ENCODE measurements around the gene PSMD13. TPM values are rescaled to one million over a fixed set of nuclear protein-coding genes. Genes with fewer than 3 reads are reported as not detected.

PSMD13 gene
- total and polyA plus RNA-seq, 3 experiments from 2014 or later: 218 to 237 (median 235) TPM

DNA sequence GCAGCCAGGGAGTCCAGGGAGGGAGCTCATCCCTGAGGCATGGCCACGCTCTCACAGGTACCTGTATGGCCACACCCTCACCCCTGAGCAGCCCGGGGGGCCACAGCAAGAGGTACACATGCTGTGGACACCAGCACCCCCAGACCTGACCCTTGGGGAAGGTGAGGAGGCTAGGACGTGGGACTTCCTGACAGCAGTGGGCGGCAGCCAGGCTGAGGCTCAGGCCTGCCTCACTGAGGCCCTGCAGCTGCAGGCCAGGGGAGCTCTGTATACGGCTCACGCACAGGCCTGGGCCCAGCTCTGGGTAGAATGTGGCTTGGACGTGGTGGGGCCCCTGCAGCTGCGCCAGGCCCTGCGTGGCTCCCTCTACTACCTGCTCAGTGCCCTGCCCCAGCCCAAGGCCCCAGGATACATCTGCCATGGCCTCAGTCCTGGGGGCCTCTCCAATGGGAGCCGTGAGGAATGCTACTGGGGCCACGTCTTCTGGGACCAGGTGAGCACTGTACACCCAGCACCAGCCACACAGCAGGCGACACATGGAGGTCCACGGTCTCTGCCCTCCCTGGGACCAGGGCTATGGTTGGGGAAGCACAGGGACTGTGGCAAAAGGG lies 54.0 kb downstream of the PSMD13 start:
- Histone ChIP-seq H3K4me3 (ENCODE audit: low read length) (no peak overlapping the region), H3K36me3 (ENCODE audit: insufficient read depth, low read length) (no peaks in the 10 kb centered on the region)

GRCh38 chr11:291281-292210 lies 54.8 kb downstream of the PSMD13 start:
- peaks cover 0 to 9% of the 10 kb centered on the region in 2 donors for H3K27me3 Mint-ChIP-seq
- Histone ChIP-seq H3K4me3 (ENCODE audit: low read length) (no peak overlapping the region), H3K9me3 (ENCODE audit: low read length) (no peaks in the 10 kb centered on the region), H3K4me1 (ENCODE audit: insufficient read depth, low read length) (peaks cover 20% of the 10 kb centered on the region), H3K27ac (ENCODE audit: low read depth, low read length) (no peak overlapping the region), H3K36me3 (ENCODE audit: insufficient read depth, low read length) (no peaks in the 10 kb centered on the region), H3K27me3 (ENCODE audit: insufficient read depth, low read length, poor library complexity, severe bottlenecking) (no peaks in the 10 kb centered on the region)
- ChIA-PET POLR2A (interaction anchor here (0.6 to 5.6 kb wide), 4 partner anchors 11 to 504 kb away, joined by 3 to 62 read pairs (median 6); no protein-coding TSS in a partner anchor), CTCF (interaction anchor here (1.5 to 4.3 kb wide), 3 partner anchors 14 to 84 kb away, joined by 4 to 24 read pairs (median 13); partner anchors contain the start of genes BET1L and RIC8A)
- DNase-seq: peak in 1 of 5 donors; percentile 46
- H3K4me1 Mint-ChIP-seq: peaks cover 21 to 42% (median 23%) of the 10 kb centered on the region in 3 donors
- no peaks in the 10 kb centered on the region for H3K9me3 Mint-ChIP-seq
- H3K36me3 Mint-ChIP-seq: peaks cover 0 to 50% (median 0%) of the 10 kb centered on the region in 3 donors
- peak overlapping the region in 4 of 7 donors; percentile 38 to 88 (median 66) for H3K4me3 Mint-ChIP-seq
- peak overlapping the region; percentile 12 to 96 (median 65) for H3K27ac Mint-ChIP-seq

More for the DNA sequence above, 54.0 kb downstream of the PSMD13 start:
- no peak overlapping the region for H3K27ac ChIP-seq (ENCODE audit: low read depth, low read length)
- POLR2A ChIA-PET: interaction anchor here (0.6 to 5.6 kb wide), 4 partner anchors 8 to 505 kb away, joined by 5 to 62 read pairs (median 8); no protein-coding TSS in a partner anchor
- H3K9me3 Mint-ChIP-seq: no peaks in the 10 kb centered on the region
- no peaks in the 10 kb centered on the region for H3K9me3 ChIP-seq (ENCODE audit: low read length)
- peaks cover 0 to 50% (median 0%) of the 10 kb centered on the region in 3 donors for H3K36me3 Mint-ChIP-seq
- peak in 1 of 5 donors; percentile 52 for DNase-seq
- H3K27ac Mint-ChIP-seq: peak overlapping the region; percentile 12 to 96 (median 72)
- H3K4me3 Mint-ChIP-seq: peak overlapping the region; percentile 34 to 94 (median 80)
- peaks cover 27% of the 10 kb centered on the region for H3K4me1 ChIP-seq (ENCODE audit: insufficient read depth, low read length)
- H3K27me3 ChIP-seq (ENCODE audit: insufficient read depth, low read length, poor library complexity, severe bottlenecking): no peaks in the 10 kb centered on the region
- CTCF ChIA-PET: interaction anchor here (1.3 to 4.3 kb wide), 4 partner anchors 10 to 84 kb away, joined by 4 to 24 read pairs (median 8); partner anchors contain the start of genes BET1L and RIC8A
- H3K27me3 Mint-ChIP-seq: peaks cover 0 to 9% of the 10 kb centered on the region in 2 donors
- peaks cover 25 to 49% (median 29%) of the 10 kb centered on the region in 3 donors for H3K4me1 Mint-ChIP-seq

DNA sequence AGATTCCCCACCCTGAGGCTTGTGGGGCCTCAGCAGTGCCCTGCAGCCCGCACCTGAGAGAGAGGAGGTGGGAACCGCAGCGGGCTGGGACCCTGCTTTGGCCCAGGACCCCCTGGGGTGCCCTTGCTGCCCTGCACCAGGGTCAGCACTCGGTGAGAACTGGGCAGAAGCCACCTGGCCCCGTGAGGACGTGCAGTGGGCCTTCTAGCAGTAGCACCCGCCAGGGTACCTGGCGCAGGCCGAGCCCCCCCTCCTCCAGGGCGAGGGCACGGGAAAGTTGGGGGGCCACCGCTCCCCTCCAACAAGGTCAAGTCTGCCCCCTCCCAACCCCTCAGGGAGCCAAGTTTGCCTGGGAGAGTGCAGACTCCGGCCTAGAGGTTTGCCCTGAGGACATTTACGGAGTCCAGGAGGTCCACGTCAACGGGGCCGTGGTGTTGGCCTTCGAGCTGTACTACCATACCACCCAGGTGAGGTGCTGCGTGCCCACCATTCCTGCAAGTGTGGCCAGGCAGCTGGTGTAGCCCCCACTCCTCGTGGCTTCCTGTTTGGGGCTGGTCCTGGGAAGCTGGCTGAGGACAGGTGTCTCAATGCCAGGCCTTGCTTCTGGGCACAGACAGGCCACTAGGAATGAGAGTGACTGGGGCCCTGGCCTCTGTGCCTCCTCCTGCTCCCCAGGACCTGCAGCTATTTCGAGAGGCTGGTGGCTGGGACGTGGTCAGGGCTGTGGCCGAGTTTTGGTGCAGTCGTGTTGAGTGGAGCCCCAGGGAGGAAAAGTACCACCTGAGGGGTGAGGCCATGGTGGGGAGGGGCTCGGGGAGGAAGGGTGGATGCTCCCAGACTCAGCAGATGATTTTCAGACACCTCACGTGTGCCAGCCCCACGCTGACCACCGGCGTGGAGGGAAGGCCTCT lies 55.7 kb downstream of the PSMD13 start:
- Histone ChIP-seq H3K9me3 (ENCODE audit: low read length) (no peaks in the 10 kb centered on the region), H3K4me1 (ENCODE audit: insufficient read depth, low read length) (peaks cover 21% of the 10 kb centered on the region), H3K4me3 (ENCODE audit: low read length) (no peak overlapping the region), H3K27me3 (ENCODE audit: insufficient read depth, low read length, poor library complexity, severe bottlenecking) (no peaks in the 10 kb centered on the region), H3K27ac (ENCODE audit: low read depth, low read length) (no peak overlapping the region), H3K36me3 (ENCODE audit: insufficient read depth, low read length) (no peaks in the 10 kb centered on the region)
- DNase-seq: peak in 1 of 5 donors; percentile 44
- Mint-ChIP-seq H3K27ac (peak overlapping the region in 1 of 8 donors; percentile 57), H3K27me3 (peaks cover 0 to 6% of the 10 kb centered on the region in 2 donors), H3K4me1 (peaks cover 19 to 44% (median 25%) of the 10 kb centered on the region in 3 donors), H3K9me3 (no peaks in the 10 kb centered on the region), H3K36me3 (peaks cover 0 to 48% (median 0%) of the 10 kb centered on the region in 3 donors), H3K4me3 (no peak overlapping the region)
- CTCF ChIA-PET: interaction anchor here (2.7 kb wide), 1 partner anchor 42 kb away, joined by 8 read pairs; no protein-coding TSS in a partner anchor
- POLR2A ChIA-PET: interaction anchor here (1.0 kb wide), 1 partner anchor 124 kb away, joined by 3 read pairs; no protein-coding TSS in a partner anchor

GRCh38 chr11:293271-293851 lies 56.6 kb downstream of the PSMD13 start:
- peak overlapping the region in 1 of 8 donors; percentile 50 for H3K27ac Mint-ChIP-seq
- peaks cover 0 to 1% of the 10 kb centered on the region in 2 donors for H3K27me3 Mint-ChIP-seq
- peaks cover 0 to 42% (median 0%) of the 10 kb centered on the region in 3 donors for H3K36me3 Mint-ChIP-seq
- Histone ChIP-seq H3K9me3 (ENCODE audit: low read length) (no peaks in the 10 kb centered on the region), H3K27ac (ENCODE audit: low read depth, low read length) (no peak overlapping the region), H3K27me3 (ENCODE audit: insufficient read depth, low read length, poor library complexity, severe bottlenecking) (no peaks in the 10 kb centered on the region), H3K4me1 (ENCODE audit: insufficient read depth, low read length) (peaks cover 30% of the 10 kb centered on the region), H3K4me3 (ENCODE audit: low read length) (no peak overlapping the region), H3K36me3 (ENCODE audit: insufficient read depth, low read length) (no peaks in the 10 kb centered on the region)
- no peaks in the 10 kb centered on the region for H3K9me3 Mint-ChIP-seq
- H3K4me1 Mint-ChIP-seq: peaks cover 28 to 46% (median 28%) of the 10 kb centered on the region in 3 donors
- ChIA-PET CTCF (interaction anchor here (1.4 to 2.7 kb wide), 2 partner anchors 13 to 43 kb away, joined by 3 to 8 read pairs; no protein-coding TSS in a partner anchor), POLR2A (interaction anchor here (1.0 to 1.1 kb wide), 3 partner anchors 24 to 123 kb away, joined by 3 to 4 read pairs (median 3); no protein-coding TSS in a partner anchor)
- peak in 1 of 5 donors; percentile 46 for DNase-seq
- H3K4me3 Mint-ChIP-seq: no peak overlapping the region

- no peaks in the 10 kb centered on the region for H3K27me3 Mint-ChIP-seq
- H3K27ac ChIP-seq (ENCODE audit: low read depth, low read length): no peak overlapping the region
- ChIA-PET POLR2A (interaction anchor here (1.0 to 1.7 kb wide), 5 partner anchors 9 to 122 kb away, joined by 3 to 4 read pairs (median 3); partner anchors contain the start of genes BET1L and RIC8A), CTCF (interaction anchor here (1.4 to 2.7 kb wide), 3 partner anchors 12 to 44 kb away, joined by 3 to 8 read pairs (median 5); no protein-coding TSS in a partner anchor)
- H3K9me3 ChIP-seq (ENCODE audit: low read length): no peaks in the 10 kb centered on the region
- H3K36me3 ChIP-seq (ENCODE audit: insufficient read depth, low read length): no peaks in the 10 kb centered on the region
- H3K4me3 ChIP-seq (ENCODE audit: low read length): no peak overlapping the region
- H3K27me3 ChIP-seq (ENCODE audit: insufficient read depth, low read length, poor library complexity, severe bottlenecking): no peaks in the 10 kb centered on the region
- H3K36me3 Mint-ChIP-seq: peaks cover 0 to 42% (median 0%) of the 10 kb centered on the region in 3 donors
- peak in 1 of 5 donors; percentile 43 for DNase-seq
- no peaks in the 10 kb centered on the region for H3K9me3 Mint-ChIP-seq
- H3K4me3 Mint-ChIP-seq: peak overlapping the region in 1 of 7 donors; percentile 23
- H3K4me1 ChIP-seq (ENCODE audit: insufficient read depth, low read length): peaks cover 34% of the 10 kb centered on the region
- peak overlapping the region in 2 of 8 donors; percentile 50 to 60 for H3K27ac Mint-ChIP-seq
- peaks cover 30 to 50% (median 31%) of the 10 kb centered on the region in 3 donors for H3K4me1 Mint-ChIP-seq
Measured at GRCh38 chr11:293852-294661, 57.3 kb downstream of the PSMD13 start.

GRCh38 chr11:294780-295179 lies 58.0 kb downstream of the PSMD13 start:
- no peak overlapping the region for H3K4me3 Mint-ChIP-seq
- H3K36me3 ChIP-seq (ENCODE audit: insufficient read depth, low read length): no peaks in the 10 kb centered on the region
- H3K9me3 ChIP-seq (ENCODE audit: low read length): no peaks in the 10 kb centered on the region
- H3K4me1 Mint-ChIP-seq: peaks cover 27 to 45% (median 29%) of the 10 kb centered on the region in 3 donors
- peaks cover 0 to 42% (median 0%) of the 10 kb centered on the region in 3 donors for H3K36me3 Mint-ChIP-seq
- peaks cover 29% of the 10 kb centered on the region for H3K4me1 ChIP-seq (ENCODE audit: insufficient read depth, low read length)
- peak in 1 of 5 donors; percentile 27 for DNase-seq
- no peak overlapping the region for H3K4me3 ChIP-seq (ENCODE audit: low read length)
- H3K27me3 Mint-ChIP-seq: no peaks in the 10 kb centered on the region
- no peaks in the 10 kb centered on the region for H3K9me3 Mint-ChIP-seq
- no peak overlapping the region for H3K27ac ChIP-seq (ENCODE audit: low read depth, low read length)
- no peaks in the 10 kb centered on the region for H3K27me3 ChIP-seq (ENCODE audit: insufficient read depth, low read length, poor library complexity, severe bottlenecking)
- H3K27ac Mint-ChIP-seq: no peak overlapping the region
- ChIA-PET POLR2A (interaction anchor here (1.2 to 1.7 kb wide), 2 partner anchors 10 to 87 kb away, joined by 3 to 4 read pairs; partner anchors contain the start of genes BET1L and RIC8A), CTCF (interaction anchor here (1.1 to 2.7 kb wide), 5 partner anchors 10 to 44 kb away, joined by 3 to 8 read pairs (median 4); no protein-coding TSS in a partner anchor)

All from CD8-positive, alpha-beta memory T cell (primary cell).